ENCODE results near the gene CPT1A. TPM values are rescaled to one million over a fixed set of nuclear protein-coding genes. Genes with fewer than 3 reads are reported as not detected.

CPT1A gene
- total RNA-seq, 1 donor from 2014 or later = 4.1 TPM

- Mint-ChIP-seq H3K9me3 (ENCODE audit: unreplicated experiment) (peaks cover 7% of the 10 kb centered on the region), H3K27ac (ENCODE audit: unreplicated experiment) (no peak overlapping the region), H3K4me1 (ENCODE audit: low read depth, unreplicated experiment) (no peaks in the 10 kb centered on the region), H3K27me3 (ENCODE audit: unreplicated experiment) (peaks cover 1% of the 10 kb centered on the region), H3K36me3 (ENCODE audit: unreplicated experiment) (peaks cover 3% of the 10 kb centered on the region), H3K4me3 (ENCODE audit: unreplicated experiment) (no peak overlapping the region)
- DNase-seq = no peak
- TF ChIP-seq, protein P1, sequence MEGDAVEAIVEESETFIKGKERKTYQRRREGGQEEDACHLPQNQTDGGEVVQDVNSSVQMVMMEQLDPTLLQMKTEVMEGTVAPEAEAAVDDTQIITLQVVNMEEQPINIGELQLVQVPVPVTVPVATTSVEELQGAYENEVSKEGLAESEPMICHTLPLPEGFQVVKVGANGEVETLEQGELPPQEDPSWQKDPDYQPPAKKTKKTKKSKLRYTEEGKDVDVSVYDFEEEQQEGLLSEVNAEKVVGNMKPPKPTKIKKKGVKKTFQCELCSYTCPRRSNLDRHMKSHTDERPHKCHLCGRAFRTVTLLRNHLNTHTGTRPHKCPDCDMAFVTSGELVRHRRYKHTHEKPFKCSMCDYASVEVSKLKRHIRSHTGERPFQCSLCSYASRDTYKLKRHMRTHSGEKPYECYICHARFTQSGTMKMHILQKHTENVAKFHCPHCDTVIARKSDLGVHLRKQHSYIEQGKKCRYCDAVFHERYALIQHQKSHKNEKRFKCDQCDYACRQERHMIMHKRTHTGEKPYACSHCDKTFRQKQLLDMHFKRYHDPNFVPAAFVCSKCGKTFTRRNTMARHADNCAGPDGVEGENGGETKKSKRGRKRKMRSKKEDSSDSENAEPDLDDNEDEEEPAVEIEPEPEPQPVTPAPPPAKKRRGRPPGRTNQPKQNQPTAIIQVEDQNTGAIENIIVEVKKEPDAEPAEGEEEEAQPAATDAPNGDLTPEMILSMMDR (IDR thresholded peaks at IDR 0.05; ENCODE audit: partially characterized antibody, unreplicated experiment) = no peak
Observed at GRCh38 chr11:68881320-68881719, 39.6 kb upstream of the CPT1A start.

GRCh38 chr11:68880851-68881250 lies 39.1 kb upstream of the CPT1A start:
- TF ChIP-seq, protein P1 (IDR thresholded peaks at IDR 0.05; ENCODE audit: partially characterized antibody, unreplicated experiment) = no peak
- Mint-ChIP-seq H3K4me1 (ENCODE audit: low read depth, unreplicated experiment) (no peaks in the 10 kb centered on the region), H3K9me3 (ENCODE audit: unreplicated experiment) (peaks cover 7% of the 10 kb centered on the region), H3K27ac (ENCODE audit: unreplicated experiment) (no peak overlapping the region), H3K4me3 (ENCODE audit: unreplicated experiment) (no peak overlapping the region), H3K36me3 (ENCODE audit: unreplicated experiment) (peaks cover 3% of the 10 kb centered on the region), H3K27me3 (ENCODE audit: unreplicated experiment) (peaks cover 1% of the 10 kb centered on the region)
- DNase-seq = no peak

DNA sequence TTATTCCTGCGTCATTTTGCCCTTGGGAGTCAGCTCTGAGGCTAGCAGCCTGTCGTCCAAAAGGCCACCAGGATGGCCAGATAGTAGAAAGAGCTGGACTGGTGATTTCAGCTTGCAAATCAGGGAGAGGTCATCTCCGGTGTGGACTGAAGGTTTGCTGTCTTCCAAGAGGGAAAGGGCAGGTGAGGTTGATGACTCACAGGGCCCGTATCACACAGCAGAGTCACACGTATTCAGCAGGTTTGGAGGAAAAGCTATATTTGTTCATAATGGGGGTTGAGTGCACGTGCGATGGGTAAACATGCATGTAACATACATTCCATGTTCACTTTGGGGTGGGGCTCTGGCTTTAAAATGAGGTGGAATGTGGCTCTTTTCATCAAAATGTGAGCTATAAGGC lies 36.3 kb upstream of the CPT1A start:
- TF ChIP-seq, protein P1 (IDR thresholded peaks at IDR 0.05; ENCODE audit: partially characterized antibody, unreplicated experiment) = no peak
- H3K36me3 Mint-ChIP-seq (ENCODE audit: unreplicated experiment) = peaks cover 3% of the 10 kb centered on the region
- H3K4me1 Mint-ChIP-seq (ENCODE audit: low read depth, unreplicated experiment) = no peaks in the 10 kb centered on the region
- no peak for DNase-seq
- H3K27ac Mint-ChIP-seq (ENCODE audit: unreplicated experiment) = no peak overlapping the region
- H3K4me3 Mint-ChIP-seq (ENCODE audit: unreplicated experiment) = no peak overlapping the region
- H3K9me3 Mint-ChIP-seq (ENCODE audit: unreplicated experiment) = peaks cover 7% of the 10 kb centered on the region
- H3K27me3 Mint-ChIP-seq (ENCODE audit: unreplicated experiment) = peaks cover 1% of the 10 kb centered on the region

DNA sequence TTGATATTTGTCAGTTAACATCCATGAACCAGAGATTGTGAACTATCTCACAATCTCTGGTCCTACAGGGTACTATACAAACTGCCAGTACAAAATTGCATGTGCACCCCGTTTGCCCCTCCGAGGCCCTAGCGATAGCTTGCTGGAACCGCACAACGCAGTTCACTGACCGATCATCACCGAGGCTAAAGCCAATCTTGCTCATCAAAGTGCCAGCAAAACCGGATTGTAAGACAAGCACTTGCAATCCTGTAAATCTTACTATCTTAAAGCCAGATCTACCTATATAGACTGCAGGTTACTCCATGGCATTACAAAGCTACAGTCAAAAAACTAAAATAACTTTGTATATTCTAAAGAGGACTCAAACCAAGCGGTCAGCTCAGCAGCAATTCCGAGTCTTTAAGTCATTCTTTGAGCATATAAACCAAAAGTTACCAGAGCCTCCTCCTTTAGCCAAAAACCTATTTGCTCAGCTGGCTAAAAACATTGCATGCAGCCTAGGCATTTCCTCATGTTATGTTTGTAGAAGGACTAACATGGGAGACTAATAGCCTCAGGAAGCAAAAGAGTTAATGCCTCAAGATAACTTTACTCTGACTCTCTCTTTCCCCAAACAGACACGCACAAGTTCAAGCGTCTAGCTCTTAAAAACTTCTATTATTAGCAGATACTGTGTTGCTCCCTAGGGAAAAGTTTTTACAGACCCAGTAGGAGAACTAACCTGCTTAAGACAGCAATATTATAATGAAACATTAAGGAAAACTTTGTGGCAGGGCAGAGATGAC lies 30.7 kb upstream of the CPT1A start:
- Mint-ChIP-seq H3K4me1 (ENCODE audit: low read depth, unreplicated experiment) (peaks cover 7% of the 10 kb centered on the region), H3K9me3 (ENCODE audit: unreplicated experiment) (no peaks in the 10 kb centered on the region), H3K36me3 (ENCODE audit: unreplicated experiment) (no peaks in the 10 kb centered on the region), H3K27me3 (ENCODE audit: unreplicated experiment) (peaks cover 5% of the 10 kb centered on the region), H3K4me3 (ENCODE audit: unreplicated experiment) (no peak overlapping the region), H3K27ac (ENCODE audit: unreplicated experiment) (no peak overlapping the region)
- no peak for DNase-seq
- TF ChIP-seq, protein P1 (IDR thresholded peaks at IDR 0.05; ENCODE audit: partially characterized antibody, unreplicated experiment) = no peak

DNA sequence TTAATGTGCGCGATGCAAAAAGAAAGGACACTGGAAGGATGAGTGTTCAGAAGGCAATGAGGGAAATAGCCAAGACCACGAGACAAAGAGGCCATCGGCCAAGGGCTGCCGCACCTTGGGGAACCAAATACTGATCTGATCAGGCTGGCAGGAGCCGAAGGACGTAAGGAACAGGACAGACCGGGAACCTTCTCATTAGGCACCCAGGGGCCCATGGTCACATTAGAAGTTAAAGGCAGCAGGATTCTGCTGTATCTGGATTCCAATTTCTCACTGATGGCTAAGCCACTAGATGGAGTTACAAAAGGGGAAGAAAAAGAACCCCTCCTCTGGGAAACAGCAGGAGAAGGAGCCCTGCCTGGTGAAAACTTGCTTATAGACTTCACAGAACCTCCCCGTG lies 28.8 kb upstream of the CPT1A start:
- Mint-ChIP-seq H3K9me3 (ENCODE audit: unreplicated experiment) (peaks cover 2% of the 10 kb centered on the region), H3K27me3 (ENCODE audit: unreplicated experiment) (peaks cover 8% of the 10 kb centered on the region), H3K27ac (ENCODE audit: unreplicated experiment) (no peak overlapping the region), H3K4me3 (ENCODE audit: unreplicated experiment) (no peak overlapping the region), H3K36me3 (ENCODE audit: unreplicated experiment) (no peaks in the 10 kb centered on the region), H3K4me1 (ENCODE audit: low read depth, unreplicated experiment) (peaks cover 12% of the 10 kb centered on the region)
- TF ChIP-seq, protein P1 (IDR thresholded peaks at IDR 0.05; ENCODE audit: partially characterized antibody, unreplicated experiment) = no peak
- DNase-seq = no peak
